Inflammatory macrophage treated with lipopolysaccharide for 1 hour (primary cell): ENCODE measurements around the gene DLEC1.
A peak's percentile ranks its signal among the peaks of the same experiment; 100 is the strongest.

Experiments
- DNase-seq, 2 donors: peaks; one replicate each; pipeline ENCODE4 v3.0.0-alpha.2; 2020 to 2022

The DLEC1 gene

GRCh38 chr3:38001456-38002081 lies 37.4 kb upstream of the DLEC1 start:
- DNase-seq = no peak

GRCh38 chr3:38002291-38002876 lies 36.6 kb upstream of the DLEC1 start:
- no peak for DNase-seq

GRCh38 chr3:38002940-38003339 lies 36.1 kb upstream of the DLEC1 start:
- no peak for DNase-seq

- DNase-seq = peak in 1 of 2 donors; percentile 63
Measured at GRCh38 chr3:38003371-38003816, 35.6 kb upstream of the DLEC1 start.

- no peak for DNase-seq
Measured at GRCh38 chr3:38003817-38004414, 35.1 kb upstream of the DLEC1 start.

- peak in 1 of 2 donors; percentile 70 for DNase-seq
Measured at GRCh38 chr3:38004415-38005075, 34.5 kb upstream of the DLEC1 start.

GRCh38 chr3:38005076-38006020 lies 33.7 kb upstream of the DLEC1 start:
- no peak for DNase-seq

- no peak for DNase-seq
Measured at GRCh38 chr3:38006031-38006430, 33.0 kb upstream of the DLEC1 start.

GRCh38 chr3:38006445-38006995 lies 32.5 kb upstream of the DLEC1 start:
- no peak for DNase-seq

- DNase-seq = no peak
Measured at GRCh38 chr3:38007754-38008090, 31.3 kb upstream of the DLEC1 start.

- no peak for DNase-seq
Measured at GRCh38 chr3:38008191-38008701, 30.8 kb upstream of the DLEC1 start.

- DNase-seq = no peak
Measured at GRCh38 chr3:38008971-38009580, 29.9 kb upstream of the DLEC1 start.

- DNase-seq = no peak
Measured at GRCh38 chr3:38009807-38010591, 29.0 kb upstream of the DLEC1 start.

- DNase-seq = no peak
Measured at GRCh38 chr3:38011111-38011510, 27.9 kb upstream of the DLEC1 start.

GRCh38 chr3:38015485-38015884 lies 23.5 kb upstream of the DLEC1 start:
- no peak for DNase-seq

GRCh38 chr3:38015984-38016383 lies 23.0 kb upstream of the DLEC1 start:
- no peak for DNase-seq

- no peak for DNase-seq
Measured at GRCh38 chr3:38016410-38016809, 22.6 kb upstream of the DLEC1 start.

GRCh38 chr3:38016847-38017444 lies 22.1 kb upstream of the DLEC1 start:
- DNase-seq = no peak

- no peak for DNase-seq
Measured at GRCh38 chr3:38017445-38018295, 21.3 kb upstream of the DLEC1 start.
